OCI-LY1 (cell line): ENCODE results near the gene ARHGAP8.

Experiments used
- EZH2 ChIP-seq: fragments of 200-600 bp; sonication (generic), shearing (Covaris generic); IDR thresholded peaks from 2 replicates; pipeline ENCODE4 v1.8.0; 2017; ENCODE audit warnings: borderline replicate concordance, mixed run types, mild to moderate bottlenecking, antibody characterized with exemption, low read length, moderate library complexity, mixed read lengths
- TF ChIP-seq, protein P1 (sequence below): fragments of 200-600 bp; sonication (generic), shearing (Covaris generic); IDR thresholded peaks from 2 replicates; pipeline ENCODE4 v1.5.1; 2017; ENCODE audit warnings: mild to moderate bottlenecking, antibody characterized with exemption, low read length, moderate library complexity, mixed read lengths

DNA sequence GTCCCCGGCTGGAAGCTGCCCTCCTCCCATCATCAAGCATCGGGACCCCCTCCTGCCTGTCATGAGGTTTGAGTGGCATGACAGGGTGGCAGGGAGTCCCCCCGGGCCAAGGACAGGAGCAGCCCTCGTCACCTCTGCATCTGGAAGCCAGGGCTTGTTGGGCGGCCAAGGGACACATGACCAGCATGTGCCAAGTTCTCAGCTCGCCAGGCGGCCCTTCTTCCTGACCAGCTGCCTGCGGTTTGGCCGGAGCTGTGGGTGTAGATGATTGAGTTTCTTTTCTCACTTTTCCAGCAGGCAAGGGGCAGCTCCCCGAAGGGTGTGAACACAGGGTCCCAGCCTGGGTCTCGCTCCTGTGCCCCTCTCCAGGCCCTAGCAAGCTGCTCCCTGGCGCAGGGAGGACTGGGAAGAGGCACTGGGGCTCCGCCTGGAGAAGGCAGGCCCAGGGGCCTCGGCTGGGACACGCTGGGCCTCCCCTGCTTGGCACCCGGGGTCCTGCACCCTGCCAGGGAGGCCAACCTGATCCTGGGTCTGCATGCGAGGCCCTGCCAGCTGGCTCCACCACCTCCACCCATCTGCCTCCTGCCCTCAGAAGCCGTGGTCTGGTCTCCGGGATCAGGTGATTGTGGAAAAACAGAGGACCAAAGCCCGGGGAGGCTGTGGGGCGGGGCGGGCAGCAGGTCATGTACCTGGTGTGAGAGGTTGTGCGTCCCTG, 13.4 kb downstream of the ARHGAP8 start:
- TF ChIP-seq, protein P1, sequence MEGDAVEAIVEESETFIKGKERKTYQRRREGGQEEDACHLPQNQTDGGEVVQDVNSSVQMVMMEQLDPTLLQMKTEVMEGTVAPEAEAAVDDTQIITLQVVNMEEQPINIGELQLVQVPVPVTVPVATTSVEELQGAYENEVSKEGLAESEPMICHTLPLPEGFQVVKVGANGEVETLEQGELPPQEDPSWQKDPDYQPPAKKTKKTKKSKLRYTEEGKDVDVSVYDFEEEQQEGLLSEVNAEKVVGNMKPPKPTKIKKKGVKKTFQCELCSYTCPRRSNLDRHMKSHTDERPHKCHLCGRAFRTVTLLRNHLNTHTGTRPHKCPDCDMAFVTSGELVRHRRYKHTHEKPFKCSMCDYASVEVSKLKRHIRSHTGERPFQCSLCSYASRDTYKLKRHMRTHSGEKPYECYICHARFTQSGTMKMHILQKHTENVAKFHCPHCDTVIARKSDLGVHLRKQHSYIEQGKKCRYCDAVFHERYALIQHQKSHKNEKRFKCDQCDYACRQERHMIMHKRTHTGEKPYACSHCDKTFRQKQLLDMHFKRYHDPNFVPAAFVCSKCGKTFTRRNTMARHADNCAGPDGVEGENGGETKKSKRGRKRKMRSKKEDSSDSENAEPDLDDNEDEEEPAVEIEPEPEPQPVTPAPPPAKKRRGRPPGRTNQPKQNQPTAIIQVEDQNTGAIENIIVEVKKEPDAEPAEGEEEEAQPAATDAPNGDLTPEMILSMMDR, result no peak
- no peak for TF ChIP-seq EZH2
